AG10803 (cell line): ENCODE results near the gene SMARCB1.

Source experiments
- DNase-seq: peaks from one replicate; pipeline ENCODE4 v3.0.0; 2010; ENCODE audit warnings: low read depth
- H3K4me3 ChIP-seq: 2 replicates; pipeline ENCODE4 v1.5.1; 2011; ENCODE audit warnings: mild to moderate bottlenecking, low read length, control low read depth
- TF ChIP-seq, protein P1 (sequence below): conservative IDR thresholded peaks from 2 replicates; pipeline ENCODE4 v1.5.1; 2011; ENCODE audit warnings: mild to moderate bottlenecking, low read length, control low read depth, inconsistent platforms

SMARCB1 gene

DNA sequence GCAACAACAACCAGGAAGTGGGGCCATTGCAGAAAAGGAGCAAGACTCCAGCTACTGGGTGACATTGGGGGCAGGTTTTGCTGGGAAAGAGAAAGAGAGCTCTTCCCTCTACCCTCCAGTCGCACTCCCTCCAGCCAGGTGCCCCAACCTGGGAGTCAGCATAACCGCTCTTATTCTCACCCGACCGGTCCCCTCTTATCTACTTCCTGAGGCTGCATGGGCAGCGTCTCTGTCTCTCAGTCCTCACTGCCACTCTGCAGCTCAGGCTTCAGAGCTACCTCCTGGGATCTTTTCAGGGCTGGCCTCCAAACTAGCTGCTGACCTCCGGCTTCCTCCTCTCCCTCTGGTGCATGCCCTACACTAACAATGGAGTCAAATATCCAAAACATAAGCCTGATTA lies 41.0 kb upstream of the SMARCB1 start:
- no peak for DNase-seq
- TF ChIP-seq, protein P1, sequence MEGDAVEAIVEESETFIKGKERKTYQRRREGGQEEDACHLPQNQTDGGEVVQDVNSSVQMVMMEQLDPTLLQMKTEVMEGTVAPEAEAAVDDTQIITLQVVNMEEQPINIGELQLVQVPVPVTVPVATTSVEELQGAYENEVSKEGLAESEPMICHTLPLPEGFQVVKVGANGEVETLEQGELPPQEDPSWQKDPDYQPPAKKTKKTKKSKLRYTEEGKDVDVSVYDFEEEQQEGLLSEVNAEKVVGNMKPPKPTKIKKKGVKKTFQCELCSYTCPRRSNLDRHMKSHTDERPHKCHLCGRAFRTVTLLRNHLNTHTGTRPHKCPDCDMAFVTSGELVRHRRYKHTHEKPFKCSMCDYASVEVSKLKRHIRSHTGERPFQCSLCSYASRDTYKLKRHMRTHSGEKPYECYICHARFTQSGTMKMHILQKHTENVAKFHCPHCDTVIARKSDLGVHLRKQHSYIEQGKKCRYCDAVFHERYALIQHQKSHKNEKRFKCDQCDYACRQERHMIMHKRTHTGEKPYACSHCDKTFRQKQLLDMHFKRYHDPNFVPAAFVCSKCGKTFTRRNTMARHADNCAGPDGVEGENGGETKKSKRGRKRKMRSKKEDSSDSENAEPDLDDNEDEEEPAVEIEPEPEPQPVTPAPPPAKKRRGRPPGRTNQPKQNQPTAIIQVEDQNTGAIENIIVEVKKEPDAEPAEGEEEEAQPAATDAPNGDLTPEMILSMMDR: no peak
- no peak overlapping the region for H3K4me3 ChIP-seq

DNA sequence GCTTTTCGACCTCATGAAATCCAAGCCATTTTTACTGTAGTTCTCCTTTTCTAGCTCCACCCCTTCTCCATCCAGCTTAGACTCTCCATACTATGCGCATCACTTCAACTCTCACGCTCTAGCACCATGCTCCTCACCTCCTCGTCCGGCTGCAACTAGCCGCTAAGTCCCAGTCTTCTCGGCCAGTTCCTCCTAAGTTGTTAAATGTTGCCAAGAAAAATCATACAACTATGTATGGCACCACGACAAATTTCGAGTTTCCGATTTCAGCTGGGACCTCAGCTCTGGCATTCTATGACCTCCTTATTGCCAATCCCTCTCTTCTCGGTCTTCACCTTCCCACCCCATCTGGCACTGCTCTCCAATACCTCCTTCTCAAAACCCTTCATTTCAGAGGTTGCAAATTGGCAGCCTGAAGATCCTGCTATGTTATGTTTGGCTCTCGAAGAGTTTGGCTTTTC lies 36.9 kb upstream of the SMARCB1 start:
- TF ChIP-seq, protein P1: no peak
- H3K4me3 ChIP-seq: peak overlapping the region; percentile 82
- no peak for DNase-seq

DNA sequence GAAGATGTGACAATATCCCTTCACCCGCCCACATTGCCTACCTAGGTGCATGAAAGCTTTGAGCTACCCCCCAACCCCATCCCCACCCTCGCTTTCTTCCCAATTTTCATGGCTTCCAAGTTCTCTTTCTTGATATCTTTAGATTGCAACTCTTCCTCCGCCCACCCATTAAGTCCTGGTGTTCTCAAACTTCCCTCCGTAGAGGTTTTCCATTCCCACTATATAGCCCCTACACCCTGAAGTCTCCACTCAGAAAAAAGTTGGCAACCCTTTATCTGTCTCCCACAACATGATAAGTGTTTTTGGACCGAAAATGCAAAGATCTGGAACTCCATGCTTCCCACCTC lies 36.4 kb upstream of the SMARCB1 start:
- no peak for DNase-seq
- peak overlapping the region; percentile 82 for H3K4me3 ChIP-seq
- TF ChIP-seq, protein P1: no peak

DNA sequence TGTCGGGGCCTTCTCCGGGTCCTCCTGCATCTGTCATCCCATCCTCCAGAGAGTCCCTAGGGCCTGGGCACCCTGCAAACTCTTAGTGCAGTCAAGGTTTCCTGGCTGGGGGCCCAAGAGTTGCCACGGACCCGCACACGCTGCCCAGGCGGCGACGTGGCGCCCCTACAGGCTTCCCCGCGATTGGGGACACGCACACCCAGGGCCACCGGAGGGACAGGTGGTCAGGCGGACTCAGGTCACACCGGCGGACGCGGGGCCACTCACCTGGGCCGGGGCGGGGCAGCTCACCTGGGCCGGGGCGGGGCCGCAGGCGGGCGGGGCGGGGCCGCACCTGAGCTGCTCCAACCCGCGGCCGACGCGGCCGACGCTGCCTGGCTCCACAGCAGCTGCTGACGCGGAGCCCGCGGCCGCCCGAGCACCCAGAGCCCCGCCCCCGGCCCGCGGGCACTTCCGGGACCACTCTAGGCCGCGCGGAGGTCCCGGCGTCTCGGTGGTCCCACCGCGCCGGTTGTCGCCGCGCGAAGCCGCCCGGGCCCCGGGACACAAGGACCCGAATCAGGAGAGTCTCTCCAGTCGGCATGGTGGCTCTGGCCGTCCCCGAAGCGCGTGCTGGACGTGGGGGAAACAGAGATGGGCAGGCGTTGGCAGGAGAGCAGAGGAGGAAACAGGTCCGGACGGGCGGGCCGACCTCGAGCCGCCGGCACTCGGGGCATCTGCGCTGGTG lies 35.9 kb upstream of the SMARCB1 start, which contains the start of gene ZNF70:
ZNF70 (minus strand) TSS at position 399 of the 727 bp plus-strand sequence. CDS start 5,972 bp downstream, outside the sequence.
- peak within 1 kb of the TSS; percentile 82 for H3K4me3 ChIP-seq
- peak; percentile 76 for DNase-seq
- TF ChIP-seq, protein P1: peak; percentile 20

DNA sequence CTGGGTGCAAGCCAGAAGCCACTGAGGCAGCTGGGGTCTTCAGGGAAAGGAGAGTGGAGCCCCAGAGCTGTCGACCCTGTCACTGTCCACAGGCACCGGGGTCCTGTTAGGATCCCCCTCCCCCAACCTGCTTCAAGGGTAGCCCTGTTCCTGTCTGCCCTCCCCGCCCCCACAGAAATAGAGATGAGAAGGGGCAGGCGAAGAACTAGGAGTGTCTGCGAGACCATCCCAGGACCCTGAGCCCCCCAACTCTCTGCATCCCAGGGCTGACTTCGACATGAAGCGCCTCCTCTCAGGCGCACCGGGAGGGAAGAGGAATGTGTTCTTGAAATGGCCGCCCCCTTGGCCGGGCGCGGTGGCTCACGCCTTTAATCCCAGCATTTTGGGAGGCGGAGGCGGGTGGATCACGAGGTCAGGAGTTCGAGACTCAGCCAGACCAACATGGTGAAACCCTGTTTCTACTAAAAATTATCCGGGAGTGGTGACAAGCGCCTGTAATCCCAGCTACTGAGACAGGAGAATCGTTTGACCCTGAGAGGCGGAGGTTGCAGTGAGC lies 35.2 kb upstream of the SMARCB1 start:
- TF ChIP-seq, protein P1: no peak
- peak; percentile 17 for DNase-seq
- peak overlapping the region; percentile 82 for H3K4me3 ChIP-seq

DNA sequence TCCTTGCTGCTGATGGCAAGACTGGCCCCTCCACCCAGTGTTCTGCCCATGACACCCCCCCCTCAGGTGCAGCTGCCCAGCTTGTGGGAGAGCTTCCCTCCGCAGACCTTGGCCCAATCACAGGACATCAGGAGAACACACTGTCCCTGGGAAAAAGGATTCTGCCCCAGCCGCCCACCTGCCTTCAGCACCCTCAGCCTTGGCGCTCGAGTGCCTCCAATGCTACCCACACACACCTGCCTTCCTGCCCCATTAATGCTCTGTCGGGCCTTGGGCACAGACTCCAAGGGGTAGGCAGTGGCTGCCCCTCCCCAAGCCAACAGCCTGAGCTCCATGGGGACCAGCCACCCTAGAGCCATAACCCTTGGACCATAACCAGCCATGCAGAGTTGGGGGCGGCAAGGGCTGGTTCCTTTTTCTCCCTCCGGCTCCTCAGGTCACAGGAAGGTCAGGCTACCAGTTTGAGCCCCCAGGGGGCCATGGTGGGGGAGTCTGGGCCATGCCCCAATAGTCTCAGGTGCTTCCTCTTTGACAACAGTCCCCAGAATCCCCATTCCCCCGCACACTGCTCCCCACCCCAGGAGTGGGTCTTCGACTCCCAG lies 34.6 kb upstream of the SMARCB1 start:
- TF ChIP-seq, protein P1: no peak
- no peak for DNase-seq
- no peak overlapping the region for H3K4me3 ChIP-seq

DNA sequence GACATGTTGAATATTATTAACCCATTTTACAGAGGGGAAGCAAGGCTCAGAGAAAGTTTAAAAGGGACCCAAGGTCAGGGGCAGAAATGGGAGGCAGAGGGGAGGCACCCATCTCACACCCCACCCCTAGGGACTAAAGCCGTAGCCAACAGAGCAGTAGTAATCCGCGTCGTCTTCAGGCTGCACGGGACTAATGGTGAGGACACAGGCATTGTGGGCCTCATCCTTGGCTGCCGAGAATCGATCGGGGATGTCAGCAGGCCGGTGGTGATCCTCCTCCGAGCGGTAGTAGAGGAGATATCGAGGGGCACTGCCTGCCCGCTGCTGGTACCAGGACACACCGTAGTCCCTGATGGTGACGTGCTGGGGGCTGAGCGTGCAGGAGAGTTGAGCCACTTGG lies 34.0 kb upstream of the SMARCB1 start:
- no peak overlapping the region for H3K4me3 ChIP-seq
- DNase-seq: no peak
- TF ChIP-seq, protein P1: no peak
